Activated CD8-positive, alpha-beta T cell treated with anti-CD3 and anti-CD28 coated beads for 36 hours (primary cell): Measurements from ENCODE around the gene GRID2. TPM values are rescaled to one million over a fixed set of nuclear protein-coding genes. Genes with fewer than 3 reads are reported as not detected.
"Not testable (repeated sequence)": the region's sequence is repeated elsewhere in the genome, so short reads cannot be mapped to it uniquely, and the experiment has no call there.

Experiments
- ATAC-seq: fragments of 200-7000 bp; cut with Tn5 transposase; one replicate; pipeline ENCODE4 v1.10.0; 2021; ENCODE audit warnings: mild to moderate bottlenecking, moderate library complexity
- CTCF ChIA-PET: fragments of 350-600 bp; sonication (Branson Sonifier 250); formaldehyde crosslinking; loops from one replicate; lab custom pipeline; 2021; ENCODE audit warnings: antibody characterized with exemption; lab: Charles Lee
- POLR2A ChIA-PET: fragments of 350-600 bp; sonication (Branson Sonifier 250); formaldehyde crosslinking; loops from one replicate; lab custom pipeline; 2021; ENCODE audit warnings: antibody characterized with exemption; lab: Charles Lee
- DNase-seq: peaks from one replicate; pipeline ENCODE4 v3.0.0-alpha.2; 2020
- H3K27ac Mint-ChIP-seq: one replicate; pipeline ENCODE4 v1.8.0; 2021; ENCODE audit warnings: mild to moderate bottlenecking, mixed read lengths
- H3K27me3 Mint-ChIP-seq: one replicate; pipeline ENCODE4 v1.8.0; 2021; ENCODE audit warnings: mixed read lengths
- H3K36me3 Mint-ChIP-seq: one replicate; pipeline ENCODE4 v1.8.0; 2021; ENCODE audit warnings: low read depth, mixed read lengths
- H3K4me1 Mint-ChIP-seq: one replicate; pipeline ENCODE4 v1.8.0; 2021; ENCODE audit warnings: low read depth, mixed read lengths
- H3K4me3 Mint-ChIP-seq: one replicate; pipeline ENCODE4 v1.8.0; 2021; ENCODE audit warnings: mild to moderate bottlenecking, moderate library complexity, mixed read lengths
- H3K9me3 Mint-ChIP-seq: one replicate; pipeline ENCODE4 v1.8.0; 2021; ENCODE audit warnings: mixed read lengths
- intact Hi-C: fragments of 100-400 bp; cut with micrococcal nuclease; formaldehyde crosslinking; loops from one replicate; pipeline ENCODE4 v1.10.0; 2022
- total RNA-seq, 2 experiments: library from RNA; stranded (reverse); gene quantifications; one replicate each; pipeline ENCODE4 v1.2.3, GENCODE V29; 2021
- TF ChIP-seq, protein P1 (sequence below): fragments of 200-600 bp; IDR thresholded peaks from one replicate; pipeline ENCODE4 v1.8.0; 2022; ENCODE audit warnings: antibody characterized with exemption, mild to moderate bottlenecking

Gene GRID2
- total RNA-seq, 2 experiments from 2014 or later, result not detected

DNA sequence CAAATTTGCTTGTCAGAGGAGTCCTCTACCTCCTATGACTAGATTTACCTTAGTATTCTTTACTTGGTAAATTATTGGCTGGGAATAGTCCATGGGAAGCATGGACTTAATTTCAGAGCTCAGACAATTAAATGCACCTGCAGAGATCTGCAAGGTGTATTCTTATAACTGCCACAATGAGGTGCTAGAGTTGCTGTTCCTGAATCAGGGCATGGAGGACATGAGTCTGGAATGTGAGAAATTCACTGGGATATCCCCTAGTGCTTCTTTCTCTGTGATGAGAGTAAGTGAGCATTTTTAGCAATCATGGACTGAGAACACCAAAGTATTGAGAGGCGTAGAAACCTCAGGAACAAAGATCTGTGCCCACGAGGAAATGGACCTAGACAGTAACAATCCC, 32.9 kb upstream of the GRID2 start:
- intact Hi-C loops, result no loop called here
- Mint-ChIP-seq H3K27me3 (no peaks in the 10 kb centered on the region), H3K4me3 (no peak overlapping the region), H3K36me3 (no peaks in the 10 kb centered on the region), H3K27ac (no peak overlapping the region), H3K4me1 (no peaks in the 10 kb centered on the region), H3K9me3 (no peaks in the 10 kb centered on the region)
- DNase-seq (no peak), ATAC-seq (no peak)
- TF ChIP-seq, protein P1, sequence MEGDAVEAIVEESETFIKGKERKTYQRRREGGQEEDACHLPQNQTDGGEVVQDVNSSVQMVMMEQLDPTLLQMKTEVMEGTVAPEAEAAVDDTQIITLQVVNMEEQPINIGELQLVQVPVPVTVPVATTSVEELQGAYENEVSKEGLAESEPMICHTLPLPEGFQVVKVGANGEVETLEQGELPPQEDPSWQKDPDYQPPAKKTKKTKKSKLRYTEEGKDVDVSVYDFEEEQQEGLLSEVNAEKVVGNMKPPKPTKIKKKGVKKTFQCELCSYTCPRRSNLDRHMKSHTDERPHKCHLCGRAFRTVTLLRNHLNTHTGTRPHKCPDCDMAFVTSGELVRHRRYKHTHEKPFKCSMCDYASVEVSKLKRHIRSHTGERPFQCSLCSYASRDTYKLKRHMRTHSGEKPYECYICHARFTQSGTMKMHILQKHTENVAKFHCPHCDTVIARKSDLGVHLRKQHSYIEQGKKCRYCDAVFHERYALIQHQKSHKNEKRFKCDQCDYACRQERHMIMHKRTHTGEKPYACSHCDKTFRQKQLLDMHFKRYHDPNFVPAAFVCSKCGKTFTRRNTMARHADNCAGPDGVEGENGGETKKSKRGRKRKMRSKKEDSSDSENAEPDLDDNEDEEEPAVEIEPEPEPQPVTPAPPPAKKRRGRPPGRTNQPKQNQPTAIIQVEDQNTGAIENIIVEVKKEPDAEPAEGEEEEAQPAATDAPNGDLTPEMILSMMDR, result no peak
- POLR2A ChIA-PET, result no interaction called here
- CTCF ChIA-PET, result no interaction called here

DNA sequence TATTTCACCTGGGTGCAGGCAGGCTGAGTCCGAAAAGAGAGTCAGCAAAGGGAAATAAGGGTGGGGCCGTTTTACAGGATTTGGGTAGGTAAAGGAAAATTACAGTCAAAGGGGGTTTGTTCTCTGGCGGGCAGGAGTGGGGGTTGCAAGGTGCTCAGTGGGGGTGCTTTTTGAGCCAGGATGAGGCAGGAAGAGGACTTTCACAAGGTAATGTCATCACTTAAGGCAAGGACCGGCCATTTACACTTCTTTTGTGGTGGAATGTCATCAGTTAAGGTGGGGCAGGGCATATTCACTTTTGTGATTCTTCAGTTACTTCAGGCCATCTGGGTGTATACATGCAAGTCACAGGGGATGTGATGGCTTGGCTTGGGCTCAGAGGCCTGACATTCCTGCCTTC, 32.2 kb upstream of the GRID2 start:
- H3K27me3 Mint-ChIP-seq, POLR2A ChIA-PET, H3K9me3 Mint-ChIP-seq, ATAC-seq, H3K4me3 Mint-ChIP-seq, H3K36me3 Mint-ChIP-seq, CTCF ChIA-PET, DNase-seq, H3K4me1 Mint-ChIP-seq, H3K27ac Mint-ChIP-seq, intact Hi-C loops: not testable (repeated sequence)

DNA sequence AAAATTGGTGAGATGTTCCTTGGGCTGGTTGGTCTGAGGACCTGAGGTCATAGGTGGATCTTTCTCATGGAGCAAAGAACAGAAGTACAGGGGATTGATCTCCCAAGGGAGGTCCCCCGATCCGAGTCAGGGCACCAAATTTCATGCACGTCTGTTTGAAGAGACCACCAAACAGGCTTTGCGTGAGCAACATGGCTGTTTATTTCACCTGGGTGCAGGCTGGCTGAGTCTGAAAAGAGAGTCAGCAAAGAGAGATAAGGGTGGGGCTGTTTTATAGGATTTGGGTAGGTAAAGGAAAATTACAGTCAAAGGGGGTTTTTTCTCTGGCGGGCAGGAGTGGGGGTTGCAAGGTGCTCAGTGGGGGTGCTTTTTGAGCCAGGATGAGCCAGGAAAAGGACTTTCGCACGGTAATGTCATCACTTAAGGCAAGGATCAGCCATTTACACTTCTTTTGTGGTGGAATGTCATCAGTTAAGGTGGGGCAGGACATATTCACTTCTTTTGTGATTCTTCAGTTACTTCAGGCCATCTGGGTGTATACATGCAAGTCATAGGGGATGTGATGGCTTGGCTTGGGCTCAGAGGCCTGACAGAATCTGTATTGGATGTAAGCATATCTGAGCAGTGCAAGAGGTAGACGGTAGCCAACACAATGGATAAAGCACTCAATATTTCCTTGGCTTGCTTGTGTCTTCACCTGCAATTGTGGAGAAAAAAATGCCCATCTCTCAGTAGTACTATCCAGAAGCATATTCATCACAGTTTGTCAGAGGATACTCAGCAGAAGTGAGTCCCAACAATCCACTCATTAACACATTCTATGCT, 26.5 kb upstream of the GRID2 start:
- H3K4me3 Mint-ChIP-seq, intact Hi-C loops, H3K9me3 Mint-ChIP-seq, H3K27ac Mint-ChIP-seq, POLR2A ChIA-PET, H3K4me1 Mint-ChIP-seq, H3K27me3 Mint-ChIP-seq, DNase-seq, CTCF ChIA-PET, H3K36me3 Mint-ChIP-seq, ATAC-seq: not testable (repeated sequence)

DNA sequence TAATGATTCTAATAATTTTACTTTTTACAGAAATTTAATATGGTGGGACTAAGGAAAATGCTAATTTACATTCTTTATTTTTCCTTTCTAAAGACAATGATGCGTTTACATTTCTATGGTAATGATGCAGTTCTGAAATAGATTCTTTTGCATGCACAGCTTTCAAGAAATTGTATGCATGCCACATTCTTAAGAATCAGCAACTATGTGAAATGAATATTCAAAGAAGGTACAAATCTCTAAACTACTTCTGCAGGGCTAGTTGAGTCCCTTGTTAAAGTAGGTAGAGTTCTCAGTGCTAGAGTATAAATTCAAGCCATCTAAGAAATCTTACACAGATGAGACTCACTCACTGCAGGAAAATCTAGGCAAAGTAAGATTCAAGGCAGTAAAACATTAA, 24.5 kb upstream of the GRID2 start:
- no peaks in the 10 kb centered on the region for H3K36me3 Mint-ChIP-seq
- no peaks in the 10 kb centered on the region for H3K27me3 Mint-ChIP-seq
- no peaks in the 10 kb centered on the region for H3K4me1 Mint-ChIP-seq
- DNase-seq (no peak), ATAC-seq (no peak)
- TF ChIP-seq, protein P1, result no peak
- intact Hi-C loops, result no loop called here
- no peaks in the 10 kb centered on the region for H3K9me3 Mint-ChIP-seq
- no peak overlapping the region for H3K27ac Mint-ChIP-seq
- CTCF ChIA-PET, result no interaction called here
- POLR2A ChIA-PET, result no interaction called here
- H3K4me3 Mint-ChIP-seq, result no peak overlapping the region

DNA sequence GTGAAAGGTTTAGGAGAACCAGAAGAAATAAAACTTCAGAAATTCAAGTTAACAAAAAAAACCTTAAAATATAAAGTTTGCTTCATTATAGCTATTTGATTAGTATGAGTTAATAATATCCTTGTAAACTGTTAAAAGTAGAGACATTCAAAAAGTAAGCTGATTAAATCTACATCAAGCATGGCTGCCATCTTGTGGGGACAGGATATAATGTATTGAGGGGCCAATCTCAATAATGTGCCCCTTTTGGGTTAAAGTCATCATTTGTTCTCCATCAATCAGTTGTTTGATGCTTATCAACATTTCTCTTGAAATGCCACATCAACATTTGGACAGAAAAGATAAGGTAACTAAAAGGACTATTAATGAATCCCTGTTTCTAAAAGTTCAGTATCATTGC, 4.6 kb upstream of the GRID2 start:
- peaks cover 10% of the 10 kb centered on the region for H3K27me3 Mint-ChIP-seq
- intact Hi-C loops, result no loop called here
- DNase-seq, result no peak
- H3K36me3 Mint-ChIP-seq, result no peaks in the 10 kb centered on the region
- ATAC-seq, result no peak
- H3K9me3 Mint-ChIP-seq, result peaks cover 3% of the 10 kb centered on the region
- H3K27ac Mint-ChIP-seq, result no peak overlapping the region
- CTCF ChIA-PET, result no interaction called here
- TF ChIP-seq, protein P1, result no peak
- H3K4me3 Mint-ChIP-seq, result no peak overlapping the region
- POLR2A ChIA-PET, result no interaction called here
- no peaks in the 10 kb centered on the region for H3K4me1 Mint-ChIP-seq

DNA sequence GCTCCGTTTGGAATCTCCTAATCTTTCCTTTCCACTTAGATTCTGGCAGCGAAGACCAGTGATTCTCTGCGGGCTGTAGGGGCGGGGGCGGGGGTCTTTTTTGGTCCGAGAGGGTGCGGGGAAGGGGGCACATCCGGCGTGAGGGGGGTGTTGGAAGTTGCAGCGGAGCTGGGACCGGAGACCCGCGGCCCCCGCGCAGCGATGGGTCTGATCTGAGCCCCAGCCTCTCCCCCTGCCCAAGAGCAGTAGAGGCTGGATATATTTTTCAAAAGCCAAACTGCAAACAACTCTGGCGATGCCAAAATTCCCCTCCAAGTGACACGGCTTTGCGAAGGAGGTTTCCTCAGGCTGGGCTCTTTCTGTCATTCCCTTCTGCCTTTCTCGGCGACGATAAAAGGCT, 355 bp downstream of the GRID2 start:
- H3K27me3 Mint-ChIP-seq, result peaks cover 27% of the 10 kb centered on the region
- no peaks in the 10 kb centered on the region for H3K9me3 Mint-ChIP-seq
- ATAC-seq (no peak), DNase-seq (no peak)
- CTCF ChIA-PET, result interaction anchor here (0.7 kb wide), 1 partner anchor 65 kb away, joined by 3 read pairs; no protein-coding TSS in a partner anchor
- H3K4me1 Mint-ChIP-seq, result no peaks in the 10 kb centered on the region
- TF ChIP-seq, protein P1, result no peak
- H3K27ac Mint-ChIP-seq, result no peak overlapping the region
- intact Hi-C loops, result no loop called here
- H3K36me3 Mint-ChIP-seq, result peaks cover 1% of the 10 kb centered on the region
- no peak overlapping the region for H3K4me3 Mint-ChIP-seq
- POLR2A ChIA-PET, result no interaction called here
